Astrocyte of the spinal cord (primary cell): ENCODE results near the gene TEX11.
"Not testable (repeated sequence)": the region's sequence is repeated elsewhere in the genome, so short reads cannot be mapped to it uniquely, and the experiment has no call there.

Experiments
- DNase-seq: peaks from one replicate; pipeline ENCODE4 v3.0.0; 2011; ENCODE audit warnings: low read depth, low spot score
- H3K4me3 ChIP-seq: 2 replicates; pipeline ENCODE4 v1.5.1; 2011; ENCODE audit warnings: low read depth, mild to moderate bottlenecking, low read length, moderate library complexity
- in situ Hi-C: cut with HindIII; loops from 2 replicates; pipeline ENCODE4 v1.10.0; 2017; ENCODE audit warnings: low sequenced_read_pairs
- TF ChIP-seq, protein P1 (sequence below): IDR thresholded peaks from 2 replicates; pipeline ENCODE4 v1.5.1; 2012; ENCODE audit warnings: low read depth, mild to moderate bottlenecking, low read length, inconsistent platforms

The TEX11 gene

DNA sequence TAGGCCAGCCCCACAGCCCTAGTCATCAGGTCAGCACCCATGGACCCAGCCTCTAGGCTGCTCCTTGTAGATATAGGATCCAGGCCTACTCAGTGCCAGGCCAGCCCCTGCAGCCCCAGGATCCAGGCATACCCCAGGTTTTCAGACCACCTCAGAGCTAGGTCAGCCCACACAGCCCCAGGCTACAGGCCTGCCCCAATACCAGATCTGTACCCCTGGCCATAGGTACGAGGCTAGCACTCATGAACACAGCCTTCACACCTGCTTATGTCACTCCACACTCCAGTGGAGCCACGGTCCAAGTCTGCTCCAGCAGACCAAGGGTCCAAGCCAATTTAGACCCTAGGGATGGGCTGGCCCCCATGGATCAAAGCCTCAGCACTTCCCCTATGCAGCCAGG is 272.8 kb downstream of the TEX11 start:
- H3K4me3 ChIP-seq: no peak overlapping the region
- TF ChIP-seq, protein P1, sequence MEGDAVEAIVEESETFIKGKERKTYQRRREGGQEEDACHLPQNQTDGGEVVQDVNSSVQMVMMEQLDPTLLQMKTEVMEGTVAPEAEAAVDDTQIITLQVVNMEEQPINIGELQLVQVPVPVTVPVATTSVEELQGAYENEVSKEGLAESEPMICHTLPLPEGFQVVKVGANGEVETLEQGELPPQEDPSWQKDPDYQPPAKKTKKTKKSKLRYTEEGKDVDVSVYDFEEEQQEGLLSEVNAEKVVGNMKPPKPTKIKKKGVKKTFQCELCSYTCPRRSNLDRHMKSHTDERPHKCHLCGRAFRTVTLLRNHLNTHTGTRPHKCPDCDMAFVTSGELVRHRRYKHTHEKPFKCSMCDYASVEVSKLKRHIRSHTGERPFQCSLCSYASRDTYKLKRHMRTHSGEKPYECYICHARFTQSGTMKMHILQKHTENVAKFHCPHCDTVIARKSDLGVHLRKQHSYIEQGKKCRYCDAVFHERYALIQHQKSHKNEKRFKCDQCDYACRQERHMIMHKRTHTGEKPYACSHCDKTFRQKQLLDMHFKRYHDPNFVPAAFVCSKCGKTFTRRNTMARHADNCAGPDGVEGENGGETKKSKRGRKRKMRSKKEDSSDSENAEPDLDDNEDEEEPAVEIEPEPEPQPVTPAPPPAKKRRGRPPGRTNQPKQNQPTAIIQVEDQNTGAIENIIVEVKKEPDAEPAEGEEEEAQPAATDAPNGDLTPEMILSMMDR: no peak
- in situ Hi-C loops: no loop called here
- DNase-seq: no peak

DNA sequence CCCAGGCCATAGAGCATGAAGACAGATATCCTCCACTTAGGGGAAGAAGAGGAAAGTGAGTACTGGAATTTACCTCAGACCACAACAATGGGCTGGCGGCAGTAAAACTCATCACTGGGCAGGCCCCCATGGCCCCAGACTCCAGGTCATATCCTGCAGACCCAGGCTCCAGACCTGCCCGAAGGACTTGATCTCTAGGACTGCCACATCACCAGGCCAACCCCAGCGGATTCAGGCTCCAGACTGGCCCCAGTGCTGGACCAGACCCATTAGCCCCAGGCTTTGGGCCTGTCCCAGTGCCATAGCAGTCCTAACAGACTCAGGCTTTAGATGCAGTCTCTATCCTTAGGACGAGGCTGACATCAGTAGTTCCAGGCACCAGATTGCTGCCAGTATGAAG is 273.3 kb downstream of the TEX11 start:
- TF ChIP-seq, protein P1: no peak
- no peak for DNase-seq
- H3K4me3 ChIP-seq: no peak overlapping the region
- in situ Hi-C loops: no loop called here

DNA sequence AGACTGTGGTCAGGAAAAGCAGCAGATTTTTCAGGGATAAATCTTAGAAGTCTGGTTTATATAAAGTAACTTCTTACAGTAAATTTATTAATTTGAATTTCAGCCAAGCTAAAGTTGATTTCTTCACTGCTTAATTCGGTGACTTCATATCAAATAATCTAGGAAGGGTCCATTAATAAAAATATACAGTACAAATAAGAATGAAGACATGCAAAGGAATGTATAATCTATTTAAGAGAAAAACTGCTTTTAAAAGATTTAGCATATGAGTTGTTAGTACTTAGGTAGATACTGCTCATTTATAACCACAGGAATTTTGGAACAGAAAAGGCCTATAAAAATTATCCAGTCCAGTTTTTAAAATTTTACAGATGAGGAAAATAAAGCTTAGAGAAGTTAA is 286.8 kb downstream of the TEX11 start:
- DNase-seq: no peak
- in situ Hi-C loops: no loop called here
- no peak overlapping the region for H3K4me3 ChIP-seq
- TF ChIP-seq, protein P1: no peak

DNA sequence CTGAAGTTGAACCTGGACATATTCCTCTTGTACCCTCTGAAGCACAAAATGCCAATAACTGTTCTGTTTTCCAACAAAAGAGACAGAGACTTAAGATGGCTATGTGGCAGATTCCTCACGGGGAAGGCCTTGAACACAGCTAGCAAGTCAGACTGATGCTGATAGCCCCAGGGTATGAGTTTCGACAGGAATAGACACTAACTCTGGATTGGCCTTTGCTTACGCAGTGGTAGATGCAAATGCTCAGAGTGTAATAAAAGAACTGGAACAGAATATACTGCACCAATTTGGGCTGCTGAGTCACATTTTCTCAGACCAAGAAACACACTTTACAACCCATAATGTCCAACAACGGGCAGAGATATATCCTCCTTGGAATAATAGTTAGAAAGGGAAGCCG is 290.0 kb downstream of the TEX11 start:
- in situ Hi-C loops: no loop called here
- TF ChIP-seq, protein P1: no peak

DNA sequence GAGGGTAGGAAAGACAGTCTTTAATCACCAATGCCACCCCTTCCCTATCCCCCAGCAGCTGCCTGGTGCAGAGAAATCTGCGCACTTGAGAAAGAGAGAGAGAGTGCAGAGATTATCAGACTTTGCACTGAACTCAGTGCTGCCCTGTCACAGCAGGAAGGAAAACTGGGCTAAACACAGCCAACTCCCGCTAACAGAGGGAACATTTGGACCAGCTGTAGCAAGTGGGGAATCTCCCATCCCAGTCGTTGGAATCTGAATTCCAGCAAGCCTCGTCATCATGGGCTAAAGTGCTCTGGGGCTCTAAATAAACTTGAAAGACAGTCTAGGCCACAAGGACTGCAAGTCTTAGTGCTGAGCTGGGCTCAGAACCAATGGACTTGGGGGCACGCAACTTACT is 295.2 kb downstream of the TEX11 start:
- TF ChIP-seq, protein P1: no peak
- in situ Hi-C loops: no loop called here
- H3K4me3 ChIP-seq: no peak overlapping the region
- DNase-seq: no peak

More for the DNA sequence above, 290.0 kb downstream of the TEX11 start:
- no peak for DNase-seq
- no peak overlapping the region for H3K4me3 ChIP-seq

DNA sequence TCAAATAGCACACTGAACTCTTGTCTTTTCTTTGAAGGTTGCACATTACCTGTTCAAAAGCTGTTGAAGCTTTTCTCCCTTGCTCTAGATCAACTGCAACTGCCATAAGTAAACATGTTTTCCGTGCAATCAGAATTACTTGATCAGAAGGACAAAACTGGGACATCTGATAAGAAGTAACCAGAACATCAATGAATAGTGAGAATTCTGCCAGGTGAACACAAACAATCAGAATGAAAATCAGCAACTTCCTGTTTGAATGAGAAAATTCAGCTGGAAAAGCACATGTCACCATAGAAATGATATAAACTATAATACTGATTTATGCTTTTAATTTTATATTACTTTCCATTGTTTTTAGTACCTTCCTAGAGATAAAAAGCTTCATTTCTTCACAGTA is 303.2 kb downstream of the TEX11 start:
- in situ Hi-C loops: no loop called here
- TF ChIP-seq, protein P1: no peak
- H3K4me3 ChIP-seq: no peak overlapping the region
- no peak for DNase-seq

DNA sequence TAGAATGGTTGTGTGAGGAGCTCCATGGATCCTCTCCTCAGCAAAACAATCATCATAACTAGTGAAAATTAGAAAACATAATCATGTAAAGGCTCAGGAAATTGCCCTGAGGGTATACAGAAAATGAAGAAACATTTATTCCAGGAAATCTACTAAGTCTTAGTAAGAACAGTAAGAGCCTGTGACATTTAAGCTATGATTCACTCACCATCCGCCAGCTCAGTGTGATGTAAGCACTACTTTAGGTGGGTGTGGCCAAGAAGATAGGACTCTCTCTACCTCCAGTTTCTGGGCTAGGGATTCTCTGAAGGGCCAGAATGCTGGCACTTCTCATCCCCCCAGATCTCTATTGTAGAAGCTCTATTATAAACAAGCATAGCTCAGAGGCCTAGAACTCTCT is 316.4 kb downstream of the TEX11 start:
- DNase-seq: peak; percentile 43
- in situ Hi-C loops: no loop called here
- H3K4me3 ChIP-seq: no peak overlapping the region
- TF ChIP-seq, protein P1: no peak

DNA sequence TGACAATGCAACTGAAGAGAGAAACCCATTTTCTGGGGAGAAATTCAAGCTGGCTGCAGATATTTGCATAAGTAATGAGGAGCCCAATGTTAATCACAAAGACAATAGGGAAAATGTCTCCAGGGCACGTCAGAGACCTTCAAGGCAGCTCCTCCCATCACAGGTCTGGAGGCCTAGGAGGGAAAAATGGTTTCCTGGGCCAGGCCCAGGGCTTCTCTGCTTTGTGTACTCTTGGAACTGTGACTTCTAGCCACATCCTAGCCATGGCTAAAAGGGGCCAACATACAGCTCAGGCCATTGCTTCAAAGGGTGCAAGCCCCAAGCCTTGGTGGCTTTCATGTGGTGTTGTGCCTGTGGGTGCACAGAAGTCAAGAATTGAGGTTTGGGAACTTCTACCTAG is 321.4 kb downstream of the TEX11 start:
- DNase-seq, in situ Hi-C loops, H3K4me3 ChIP-seq: not testable (repeated sequence)
